Stomach smooth muscle (tissue), 2 donors: ENCODE results near the gene P2RY12.
A peak's percentile ranks its signal among the peaks of the same experiment; 100 is the strongest.
"Not testable (repeated sequence)": the region's sequence is repeated elsewhere in the genome, so short reads cannot be mapped to it uniquely, and the experiment has no call there.

Source experiments
- H3K27ac ChIP-seq: one replicate; pipeline ENCODE4 v1.7.0; 2013; ENCODE audit warnings: mild to moderate bottlenecking, low read length, inconsistent platforms
- H3K27me3 ChIP-seq, 2 donors: one replicate each; pipeline ENCODE4 v1.7.0; 2013; ENCODE audit warnings: low read length in 2 of 2; ENCODE audit not compliant: insufficient read depth in 2 of 2, control insufficient read depth in 1 of 2
- H3K36me3 ChIP-seq, 2 donors: one replicate each; pipeline ENCODE4 v1.7.0; 2013; ENCODE audit warnings: low read length in 2 of 2; ENCODE audit not compliant: control insufficient read depth in 2 of 2, insufficient read depth in 2 of 2
- H3K4me1 ChIP-seq: one replicate; pipeline ENCODE4 v1.7.0; 2013; ENCODE audit warnings: low read length; ENCODE audit not compliant: control insufficient read depth, insufficient read depth
- H3K4me3 ChIP-seq, 2 donors: one replicate each; pipeline ENCODE4 v1.7.0; 2013; ENCODE audit warnings: low read length in 2 of 2
- H3K9ac ChIP-seq, 2 donors: one replicate each; pipeline ENCODE4 v1.7.0; 2013; ENCODE audit warnings: low read length in 2 of 2, mild to moderate bottlenecking in 1 of 2
- H3K9me3 ChIP-seq, 2 donors: one replicate each; pipeline ENCODE4 v1.7.0; 2013; ENCODE audit warnings: low read length in 2 of 2; ENCODE audit not compliant: control insufficient read depth in 2 of 2
- donor health status: healthy.
- donor health status: Pancreatic carcinoma.

The P2RY12 gene

GRCh38 chr3:151393146-151393830, 8.7 kb upstream of the P2RY12 start:
- no peaks in the 10 kb centered on the region for H3K9me3 ChIP-seq
- H3K9ac ChIP-seq = no peak overlapping the region
- no peaks in the 10 kb centered on the region for H3K27me3 ChIP-seq
- no peak overlapping the region for H3K4me3 ChIP-seq
- no peak overlapping the region for H3K27ac ChIP-seq
- H3K4me1 ChIP-seq = no peaks in the 10 kb centered on the region
- no peaks in the 10 kb centered on the region for H3K36me3 ChIP-seq

GRCh38 chr3:151392191-151392590, 7.6 kb upstream of the P2RY12 start:
- not testable (repeated sequence) for H3K27ac ChIP-seq

DNA sequence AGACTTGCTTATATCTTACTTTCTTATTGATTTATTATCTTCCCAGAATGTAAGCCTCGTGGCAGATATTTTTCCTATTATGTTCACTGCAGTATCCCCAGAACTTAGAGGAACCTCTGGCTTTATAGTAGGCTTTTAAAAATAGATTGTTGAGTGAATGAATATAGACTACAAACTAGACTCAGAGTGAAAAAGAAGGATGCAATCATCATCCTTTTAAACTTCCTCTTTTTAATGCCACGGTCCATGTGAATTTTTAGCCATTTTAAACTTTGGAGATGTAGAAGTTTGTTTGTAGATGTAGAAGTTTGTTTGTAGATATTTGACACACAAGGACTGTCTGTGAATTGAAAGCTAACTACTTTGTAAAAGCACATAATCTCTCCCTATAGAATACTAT, 7.2 kb upstream of the P2RY12 start:
- H3K27me3 ChIP-seq = no peaks in the 10 kb centered on the region
- H3K9me3 ChIP-seq = no peaks in the 10 kb centered on the region
- no peak overlapping the region for H3K9ac ChIP-seq

More at GRCh38 chr3:151392191-151392590, 7.6 kb upstream of the P2RY12 start:
- H3K4me1 ChIP-seq, H3K4me3 ChIP-seq, H3K9ac ChIP-seq, H3K9me3 ChIP-seq, H3K36me3 ChIP-seq, H3K27me3 ChIP-seq: not testable (repeated sequence)

GRCh38 chr3:151387842-151388241, 3.3 kb upstream of the P2RY12 start:
- no peak overlapping the region for H3K4me3 ChIP-seq
- no peak overlapping the region for H3K9ac ChIP-seq
- no peaks in the 10 kb centered on the region for H3K4me1 ChIP-seq
- H3K36me3 ChIP-seq = no peaks in the 10 kb centered on the region
- H3K27ac ChIP-seq = no peak overlapping the region
- no peaks in the 10 kb centered on the region for H3K27me3 ChIP-seq
- no peaks in the 10 kb centered on the region for H3K9me3 ChIP-seq

More for the DNA sequence above, 7.2 kb upstream of the P2RY12 start:
- H3K27ac ChIP-seq = no peak overlapping the region
- no peak overlapping the region for H3K4me3 ChIP-seq
- no peaks in the 10 kb centered on the region for H3K36me3 ChIP-seq
- H3K4me1 ChIP-seq = no peaks in the 10 kb centered on the region

DNA sequence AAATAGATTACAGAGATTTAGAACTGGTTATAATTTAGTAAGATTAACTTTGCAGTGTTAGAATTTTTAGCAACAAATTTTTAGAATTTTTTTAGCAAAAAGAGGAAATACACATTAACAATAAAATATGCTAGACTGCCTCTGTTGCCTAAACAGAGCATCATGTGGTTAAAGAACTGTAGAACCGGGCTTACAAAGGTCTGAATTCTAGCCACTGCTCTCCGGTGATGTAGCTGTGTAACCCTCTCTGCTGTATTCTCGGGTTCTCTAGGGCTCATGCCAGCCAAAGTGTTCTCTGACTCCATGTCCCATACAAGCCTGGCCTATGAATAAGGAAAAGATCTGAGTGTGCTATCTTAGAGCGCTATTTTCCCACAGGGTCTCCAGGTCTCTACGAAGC, 2.9 kb upstream of the P2RY12 start:
- Histone ChIP-seq H3K9ac (no peak overlapping the region), H3K4me3 (no peak overlapping the region), H3K27ac (no peak overlapping the region), H3K36me3 (no peaks in the 10 kb centered on the region), H3K9me3 (no peaks in the 10 kb centered on the region), H3K27me3 (no peaks in the 10 kb centered on the region), H3K4me1 (no peaks in the 10 kb centered on the region)

DNA sequence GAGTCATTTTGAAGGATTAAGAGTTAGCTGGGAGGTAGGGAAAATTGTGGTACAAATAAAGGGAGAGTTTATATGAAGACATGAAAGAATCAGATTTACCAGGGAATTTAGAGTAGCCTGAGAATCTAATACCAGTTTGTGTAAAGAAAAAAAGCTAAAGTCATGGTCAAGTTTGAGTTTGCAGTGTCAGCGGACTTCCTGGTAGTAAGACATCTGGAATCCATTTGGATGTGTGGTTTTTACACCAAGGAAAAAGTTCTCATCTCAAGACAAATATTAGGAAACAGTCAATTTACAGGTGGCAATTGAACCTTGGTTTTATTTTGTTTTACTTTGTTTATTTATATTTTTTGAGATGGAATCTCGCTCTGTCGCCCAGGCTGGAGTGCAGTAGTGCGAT, 1.5 kb upstream of the P2RY12 start:
- no peaks in the 10 kb centered on the region for H3K4me1 ChIP-seq
- H3K9me3 ChIP-seq = no peaks in the 10 kb centered on the region
- no peak overlapping the region for H3K4me3 ChIP-seq
- no peaks in the 10 kb centered on the region for H3K36me3 ChIP-seq
- H3K9ac ChIP-seq = no peak overlapping the region
- no peak overlapping the region for H3K27ac ChIP-seq
- H3K27me3 ChIP-seq = no peaks in the 10 kb centered on the region

DNA sequence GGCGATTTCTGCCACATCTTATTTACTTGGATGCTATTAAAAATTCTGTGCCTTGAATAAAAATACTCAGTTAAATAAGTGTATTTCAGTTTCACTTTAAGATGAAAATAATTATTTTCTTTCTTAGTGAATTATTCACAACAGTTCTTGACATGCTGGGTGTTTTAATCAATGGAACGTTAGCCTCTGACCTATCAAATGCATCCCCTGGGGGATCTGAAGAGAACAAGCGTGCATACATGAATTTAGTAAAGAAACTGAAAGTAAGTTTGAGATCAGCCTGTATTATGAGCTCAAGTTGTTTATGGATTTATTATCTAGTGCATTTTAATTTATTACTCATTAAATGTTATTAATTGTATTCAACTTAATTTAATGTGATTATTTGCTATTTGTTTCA, 597 bp downstream of the P2RY12 start:
- peak overlapping the region; percentile 10 to 22 for H3K4me3 ChIP-seq
- H3K9me3 ChIP-seq = no peaks in the 10 kb centered on the region
- no peak overlapping the region for H3K27ac ChIP-seq
- no peaks in the 10 kb centered on the region for H3K27me3 ChIP-seq
- no peak overlapping the region for H3K9ac ChIP-seq
- no peaks in the 10 kb centered on the region for H3K36me3 ChIP-seq
- H3K4me1 ChIP-seq = no peaks in the 10 kb centered on the region

DNA sequence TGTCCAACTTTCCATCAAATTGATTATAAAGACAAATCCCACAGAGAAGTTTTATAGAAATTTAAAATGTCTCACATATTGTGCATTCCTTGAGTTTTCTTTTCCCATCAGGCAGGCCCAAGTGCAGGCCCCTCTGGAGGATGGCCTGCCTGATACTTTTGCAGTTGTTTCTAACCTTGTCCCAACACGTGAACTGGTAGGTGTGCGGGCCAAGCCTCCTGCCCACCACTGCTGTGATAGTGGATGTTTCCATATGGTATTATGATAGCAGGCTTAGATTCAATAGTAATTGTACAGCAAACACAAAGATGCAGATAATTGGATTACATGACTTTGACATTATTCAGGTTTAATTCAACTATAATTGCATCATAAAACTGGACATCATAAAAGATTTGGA, 1.4 kb downstream of the P2RY12 start:
- Histone ChIP-seq H3K9ac (no peak overlapping the region), H3K36me3 (no peaks in the 10 kb centered on the region), H3K9me3 (no peaks in the 10 kb centered on the region), H3K27ac (no peak overlapping the region), H3K27me3 (no peaks in the 10 kb centered on the region), H3K4me3 (no peak overlapping the region), H3K4me1 (no peaks in the 10 kb centered on the region)

DNA sequence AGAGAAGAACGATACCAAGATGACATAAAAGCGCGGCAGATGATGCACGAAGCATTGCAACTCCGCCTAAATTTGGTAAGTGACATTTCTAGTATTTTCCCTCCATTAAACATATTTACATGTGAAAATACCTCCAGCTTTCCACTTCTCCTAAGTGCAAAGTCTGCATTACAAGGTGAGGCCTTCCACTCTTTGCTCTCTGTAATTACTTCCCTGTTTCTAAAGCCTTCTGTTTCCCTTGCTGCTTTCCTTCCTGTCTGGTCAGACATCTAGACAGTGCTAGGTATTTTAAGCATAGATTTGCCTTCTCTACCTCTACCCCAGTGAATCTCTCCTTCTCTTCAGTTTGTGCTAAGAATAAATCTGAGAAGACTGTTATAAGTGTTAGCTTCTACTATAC, 1.9 kb downstream of the P2RY12 start:
- H3K9me3 ChIP-seq = no peaks in the 10 kb centered on the region
- H3K4me3 ChIP-seq = no peak overlapping the region
- H3K9ac ChIP-seq = no peak overlapping the region
- no peaks in the 10 kb centered on the region for H3K4me1 ChIP-seq
- H3K27me3 ChIP-seq = no peaks in the 10 kb centered on the region
- no peak overlapping the region for H3K27ac ChIP-seq
- no peaks in the 10 kb centered on the region for H3K36me3 ChIP-seq

- H3K36me3 ChIP-seq = no peaks in the 10 kb centered on the region
- no peaks in the 10 kb centered on the region for H3K9me3 ChIP-seq
- no peaks in the 10 kb centered on the region for H3K27me3 ChIP-seq
- H3K4me3 ChIP-seq = no peak overlapping the region
- H3K9ac ChIP-seq = no peak overlapping the region
- no peak overlapping the region for H3K27ac ChIP-seq
- H3K4me1 ChIP-seq = no peaks in the 10 kb centered on the region
Measured at GRCh38 chr3:151379083-151379734, 5.3 kb downstream of the P2RY12 start.

GRCh38 chr3:151377768-151378385, 6.7 kb downstream of the P2RY12 start:
- H3K9ac ChIP-seq = no peak overlapping the region
- H3K27ac ChIP-seq = no peak overlapping the region
- no peaks in the 10 kb centered on the region for H3K36me3 ChIP-seq
- H3K9me3 ChIP-seq = no peaks in the 10 kb centered on the region
- no peak overlapping the region for H3K4me3 ChIP-seq
- H3K4me1 ChIP-seq = no peaks in the 10 kb centered on the region
- H3K27me3 ChIP-seq = no peaks in the 10 kb centered on the region
